Neural progenitor cell (in vitro differentiated cells): ENCODE measurements around the gene ZSCAN5C. TPM values are rescaled to one million over a fixed set of nuclear protein-coding genes. Genes with fewer than 3 reads are reported as not detected.

Experiments
- DNase-seq: peaks from one replicate; pipeline ENCODE4 v3.0.0-alpha.2; 2016; ENCODE audit warnings: low spot score
- H2AFZ ChIP-seq: fragments of 200-600 bp; sonication (generic); replicated peaks from 2 replicates; pipeline ENCODE4 v1.6.1; 2016; ENCODE audit warnings: antibody characterized with exemption
- H3F3A ChIP-seq: fragments of 200-600 bp; sonication (generic); 2 replicates; pipeline ENCODE4 v1.6.1; 2016; ENCODE audit warnings: antibody characterized with exemption, low read depth
- H3K27ac ChIP-seq: fragments of 200-600 bp; sonication (generic); 2 replicates; pipeline ENCODE4 v1.5.1; 2016; ENCODE audit warnings: mild to moderate bottlenecking
- H3K27me3 ChIP-seq: fragments of 200-600 bp; sonication (generic); 2 replicates; pipeline ENCODE4 v1.6.1; 2016; ENCODE audit warnings: mild to moderate bottlenecking, moderate library complexity
- H3K36me3 ChIP-seq: fragments of 200-600 bp; sonication (generic); 2 replicates; pipeline ENCODE4 v1.5.1; 2016
- H3K4me1 ChIP-seq: fragments of 200-600 bp; sonication (generic); 2 replicates; pipeline ENCODE4 v1.6.1; 2016; ENCODE audit warnings: mixed run types
- H3K4me2 ChIP-seq: fragments of 200-600 bp; sonication (generic); 2 replicates; pipeline ENCODE4 v1.6.1; 2016
- H3K4me3 ChIP-seq: fragments of 200-600 bp; sonication (generic); 2 replicates; pipeline ENCODE4 v1.5.1; 2016
- H3K79me2 ChIP-seq: fragments of 200-600 bp; sonication (generic); 2 replicates; pipeline ENCODE4 v1.6.1; 2016; ENCODE audit warnings: low read depth
- H3K9ac ChIP-seq: fragments of 200-600 bp; sonication (generic); 2 replicates; pipeline ENCODE4 v1.6.1; 2016
- H3K9me3 ChIP-seq: fragments of 200-600 bp; sonication (generic); 2 replicates; pipeline ENCODE4 v1.5.1; 2016; ENCODE audit warnings: low read depth
- H4K20me1 ChIP-seq: fragments of 200-600 bp; sonication (generic); 2 replicates; pipeline ENCODE4 v1.6.1; 2016; ENCODE audit warnings: low read depth
- H3K27ac Mint-ChIP-seq: 3 replicates; pipeline ENCODE4 v1.8.0; 2021; ENCODE audit warnings: mixed read lengths
- H3K27me3 Mint-ChIP-seq: 2 replicates; pipeline ENCODE4 v1.8.0; 2022; ENCODE audit warnings: low read depth, mild to moderate bottlenecking, inconsistent platforms, moderate library complexity, mixed read lengths; ENCODE audit not compliant: insufficient read depth
- H3K36me3 Mint-ChIP-seq: 3 replicates; pipeline ENCODE4 v1.8.0; 2021; ENCODE audit warnings: mixed read lengths
- H3K4me1 Mint-ChIP-seq: 3 replicates; pipeline ENCODE4 v1.8.0; 2021; ENCODE audit warnings: mixed read lengths
- H3K4me3 Mint-ChIP-seq: 3 replicates; pipeline ENCODE4 v1.8.0; 2021; ENCODE audit warnings: mild to moderate bottlenecking, moderate library complexity, mixed read lengths
- H3K9me3 Mint-ChIP-seq: 3 replicates; pipeline ENCODE4 v1.8.0; 2020; ENCODE audit warnings: mixed read lengths
- CTCF ChIP-seq: fragments of 200-600 bp; sonication (generic); IDR thresholded peaks from 2 replicates; pipeline ENCODE4 v1.5.1; 2017; ENCODE audit warnings: antibody characterized with exemption, mild to moderate bottlenecking
- EZH2 ChIP-seq: fragments of 200-600 bp; sonication (generic); IDR thresholded peaks from 2 replicates; pipeline ENCODE4 v1.6.1; 2017; ENCODE audit warnings: antibody characterized with exemption, mild to moderate bottlenecking, moderate library complexity
- EZH2phosphoT487 ChIP-seq: fragments of 200-600 bp; sonication (generic); IDR thresholded peaks from 2 replicates; pipeline ENCODE4 v1.6.1; 2017; ENCODE audit warnings: antibody characterized with exemption
- total RNA-seq: library from RNA; depleted of rRNA; stranded (reverse); fragments of >200 nt; gene quantifications from 2 replicates; pipeline ENCODE4 v1.2.3, GENCODE V29; 2015; ENCODE audit warnings: low replicate concordance

The ZSCAN5C gene
- total RNA-seq, 1 donor from 2014 or later, result not detected

- Mint-ChIP-seq H3K4me1 (no peaks in the 10 kb centered on the region), H3K36me3 (peaks cover 20% of the 10 kb centered on the region), H3K27me3 (peaks cover 9% of the 10 kb centered on the region), H3K27ac (no peak overlapping the region), H3K4me3 (no peak overlapping the region), H3K9me3 (no peaks in the 10 kb centered on the region)
- H2AFZ ChIP-seq, result no peak overlapping the region
- TF ChIP-seq CTCF, result no peak
- no peak for TF ChIP-seq EZH2phosphoT487
- TF ChIP-seq EZH2, result no peak
- no peaks in the 10 kb centered on the region for H3K79me2 ChIP-seq
- DNase-seq, result no peak
- H3K4me3 ChIP-seq, result no peak overlapping the region
- peaks cover 2% of the 10 kb centered on the region for H4K20me1 ChIP-seq
- no peaks in the 10 kb centered on the region for H3K27me3 ChIP-seq
- no peak overlapping the region for H3K9ac ChIP-seq
- no peaks in the 10 kb centered on the region for H3F3A ChIP-seq
- no peaks in the 10 kb centered on the region for H3K36me3 ChIP-seq
- H3K27ac ChIP-seq, result no peak overlapping the region
- H3K9me3 ChIP-seq, result no peaks in the 10 kb centered on the region
- H3K4me1 ChIP-seq, result peaks cover under 1% of the 10 kb centered on the region
- no peak overlapping the region for H3K4me2 ChIP-seq
These were observed 43.0 kb upstream of the ZSCAN5C start for GRCh38 chr19:56159009-56159559.

- Histone ChIP-seq H3K27ac (no peak overlapping the region), H4K20me1 (no peaks in the 10 kb centered on the region), H3K4me3 (no peak overlapping the region), H3K4me2 (no peak overlapping the region), H3F3A (no peaks in the 10 kb centered on the region), H3K79me2 (no peaks in the 10 kb centered on the region), H3K9me3 (no peaks in the 10 kb centered on the region), H3K9ac (no peak overlapping the region), H3K36me3 (no peaks in the 10 kb centered on the region), H2AFZ (no peak overlapping the region), H3K4me1 (no peaks in the 10 kb centered on the region), H3K27me3 (no peaks in the 10 kb centered on the region)
- Mint-ChIP-seq H3K27ac (no peak overlapping the region), H3K9me3 (no peaks in the 10 kb centered on the region), H3K27me3 (peaks cover 8% of the 10 kb centered on the region), H3K4me1 (no peaks in the 10 kb centered on the region), H3K36me3 (peaks cover 20% of the 10 kb centered on the region), H3K4me3 (no peak overlapping the region)
- no peak for DNase-seq
- no peak for TF ChIP-seq EZH2
- TF ChIP-seq EZH2phosphoT487, result no peak
- no peak for TF ChIP-seq CTCF
These were observed 42.3 kb upstream of the ZSCAN5C start for GRCh38 chr19:56159622-56160271.

- H3K9me3 Mint-ChIP-seq, result no peaks in the 10 kb centered on the region
- H3K4me2 ChIP-seq, result no peak overlapping the region
- no peak overlapping the region for H3K27ac Mint-ChIP-seq
- no peaks in the 10 kb centered on the region for H3K36me3 ChIP-seq
- H3K27me3 Mint-ChIP-seq, result peaks cover 3% of the 10 kb centered on the region
- no peak overlapping the region for H2AFZ ChIP-seq
- DNase-seq, result no peak
- no peak overlapping the region for H3K4me3 ChIP-seq
- no peaks in the 10 kb centered on the region for H4K20me1 ChIP-seq
- no peak for TF ChIP-seq EZH2phosphoT487
- no peak for TF ChIP-seq EZH2
- TF ChIP-seq CTCF, result no peak
- H3F3A ChIP-seq, result no peaks in the 10 kb centered on the region
- H3K79me2 ChIP-seq, result no peaks in the 10 kb centered on the region
- no peaks in the 10 kb centered on the region for H3K27me3 ChIP-seq
- H3K4me1 ChIP-seq, result no peaks in the 10 kb centered on the region
- no peaks in the 10 kb centered on the region for H3K9me3 ChIP-seq
- H3K27ac ChIP-seq, result no peak overlapping the region
- H3K4me3 Mint-ChIP-seq, result no peak overlapping the region
- H3K36me3 Mint-ChIP-seq, result peaks cover 8% of the 10 kb centered on the region
- H3K9ac ChIP-seq, result no peak overlapping the region
- no peaks in the 10 kb centered on the region for H3K4me1 Mint-ChIP-seq
These were observed 40.5 kb upstream of the ZSCAN5C start for GRCh38 chr19:56161534-56161933.
